HG03571 (cell line): Measurements from ENCODE around the gene MPG.
A peak's percentile ranks its signal among the peaks of the same experiment; 100 is the strongest.

Experiments used
- ATAC-seq: cut with Tn5 transposase; IDR thresholded peaks from one replicate; pipeline ENCODE4 v1.9.1; 2021; ENCODE audit not compliant: unreplicated experiment

Gene MPG

DNA sequence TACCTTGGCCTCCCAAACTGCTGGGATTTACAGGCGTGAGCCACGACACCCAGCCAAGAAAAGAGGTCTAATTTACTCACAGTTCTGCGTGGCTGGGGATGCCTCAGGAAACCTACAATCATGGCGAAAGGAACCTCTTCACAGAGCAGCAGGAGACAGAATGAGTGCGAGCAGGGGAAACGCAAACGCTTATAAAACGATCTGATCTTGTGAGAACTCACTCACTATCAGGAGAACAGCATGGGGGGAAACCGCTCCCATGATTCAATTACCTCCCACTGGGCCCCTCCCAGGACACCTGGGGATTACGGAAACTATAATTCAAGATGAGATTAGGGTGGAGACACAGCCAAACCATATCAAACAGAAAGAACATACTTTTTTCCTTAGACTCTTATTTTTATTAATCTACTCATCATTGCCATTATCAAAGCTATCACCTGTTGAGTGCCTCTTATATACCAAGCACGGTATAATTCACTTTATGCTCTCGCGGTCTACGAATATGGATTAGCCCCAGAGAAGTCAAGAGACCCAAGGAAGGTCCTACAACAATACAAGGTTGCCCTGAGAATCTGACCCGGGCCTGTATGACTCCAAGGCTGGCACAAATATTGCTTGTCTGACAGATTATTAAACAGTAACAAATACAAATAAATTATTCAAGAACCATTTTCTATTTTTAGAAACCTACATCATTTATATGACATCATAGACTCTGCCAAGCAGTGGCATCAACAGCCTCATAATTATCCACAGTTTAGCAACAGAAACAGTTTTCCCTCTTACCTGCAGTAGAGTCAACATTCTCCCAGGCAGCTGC lies 27.0 kb upstream of the MPG start:
- no peak for ATAC-seq

DNA sequence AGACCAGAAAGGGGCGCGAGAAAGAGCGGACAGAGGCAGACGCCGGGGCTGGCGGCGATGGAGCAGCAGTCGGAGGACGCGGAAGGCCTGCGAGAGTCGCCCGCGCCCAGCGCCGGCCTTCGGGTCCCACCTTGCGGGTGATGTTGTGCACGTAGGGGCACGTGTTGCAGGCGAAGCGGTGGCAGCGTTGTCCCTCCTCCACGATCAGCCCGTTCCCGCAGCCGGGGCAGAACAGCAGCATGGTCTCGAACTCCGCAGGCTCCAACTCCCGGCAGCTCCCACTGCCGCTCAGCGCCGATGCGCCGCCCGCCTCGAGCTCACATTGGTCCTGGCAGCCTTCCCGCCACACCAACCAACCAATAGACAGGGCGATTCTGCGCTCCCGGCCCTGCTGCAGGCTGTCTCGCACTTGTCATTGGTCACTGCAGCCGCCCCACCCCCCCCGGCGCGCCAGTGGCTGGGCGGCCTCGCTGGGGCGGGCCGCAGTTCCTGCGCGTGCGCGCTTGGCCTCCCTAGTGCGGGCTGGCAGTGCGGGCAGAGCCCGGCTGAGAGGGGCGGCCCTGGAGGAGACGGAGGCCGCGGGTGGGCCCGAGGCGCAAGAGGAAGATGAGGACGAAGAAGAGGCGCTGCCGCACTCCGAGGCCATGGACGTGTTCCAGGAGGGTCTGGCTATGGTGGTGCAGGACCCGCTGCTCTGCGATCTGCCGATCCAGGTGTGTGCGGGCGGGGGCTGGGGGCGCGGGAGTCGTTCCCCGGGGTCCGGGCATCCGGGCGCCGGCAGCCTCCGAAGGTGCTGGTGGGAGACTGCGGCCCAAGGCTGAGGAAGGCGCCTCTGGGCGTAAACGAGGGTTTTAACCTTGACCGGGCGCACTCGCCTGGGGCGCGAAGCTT lies 24.4 kb upstream of the MPG start, which contains the start of the genes POLR3K and SNRNP25:
Gene POLR3K (minus strand): TSS at position 263 of the 891 bp plus-strand sequence. CDS start 22 bp downstream, at position 241.
Gene SNRNP25 (plus strand): TSS at position 483 of the 891 bp plus-strand sequence. CDS start 189 bp downstream, at position 672.
- peak; percentile 89 for ATAC-seq

DNA sequence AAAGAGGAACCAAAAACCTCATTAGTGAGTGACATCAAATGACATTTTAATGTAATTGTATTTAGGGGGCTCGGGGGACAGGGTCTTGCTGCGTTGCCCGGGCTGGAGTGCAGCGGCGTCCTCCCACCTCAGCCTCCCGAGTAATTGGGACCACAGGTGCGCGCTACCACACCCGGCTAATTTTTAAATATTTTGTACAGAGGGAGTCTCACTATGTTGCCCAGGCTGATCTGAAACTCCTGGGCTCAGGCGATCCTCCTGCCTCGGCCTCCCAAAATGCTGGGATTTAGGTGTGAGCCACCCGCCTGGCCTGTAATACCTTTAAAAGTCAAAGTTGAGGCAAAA lies 23.8 kb upstream of the MPG start:
- ATAC-seq, result no peak

DNA sequence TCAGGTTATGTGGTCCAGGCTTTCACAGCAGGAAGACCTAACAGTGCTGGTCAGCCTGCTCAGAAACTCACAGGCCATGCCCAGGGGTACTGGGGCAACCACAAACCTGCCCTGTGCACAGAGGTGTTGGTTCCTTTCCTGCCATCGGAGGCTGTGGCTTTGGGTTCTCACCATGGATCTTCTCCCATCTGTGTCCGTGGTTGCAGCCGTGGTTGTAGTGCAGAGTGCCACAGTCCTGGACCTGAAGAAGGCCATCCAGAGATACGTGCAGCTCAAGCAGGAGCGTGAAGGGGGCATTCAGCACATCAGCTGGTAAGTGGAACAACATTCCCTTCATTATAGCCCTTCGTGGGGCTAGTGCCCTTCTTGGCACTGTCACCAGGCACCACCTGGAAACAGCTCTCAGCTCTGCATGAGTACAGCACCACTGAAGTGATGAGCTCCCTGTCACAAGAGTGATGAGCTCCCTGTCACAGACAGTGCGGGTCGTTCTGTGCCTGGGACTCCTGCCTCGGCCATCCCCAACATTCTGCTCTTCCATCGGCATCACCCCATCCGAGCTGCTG lies 22.4 kb upstream of the MPG start:
- no peak for ATAC-seq

DNA sequence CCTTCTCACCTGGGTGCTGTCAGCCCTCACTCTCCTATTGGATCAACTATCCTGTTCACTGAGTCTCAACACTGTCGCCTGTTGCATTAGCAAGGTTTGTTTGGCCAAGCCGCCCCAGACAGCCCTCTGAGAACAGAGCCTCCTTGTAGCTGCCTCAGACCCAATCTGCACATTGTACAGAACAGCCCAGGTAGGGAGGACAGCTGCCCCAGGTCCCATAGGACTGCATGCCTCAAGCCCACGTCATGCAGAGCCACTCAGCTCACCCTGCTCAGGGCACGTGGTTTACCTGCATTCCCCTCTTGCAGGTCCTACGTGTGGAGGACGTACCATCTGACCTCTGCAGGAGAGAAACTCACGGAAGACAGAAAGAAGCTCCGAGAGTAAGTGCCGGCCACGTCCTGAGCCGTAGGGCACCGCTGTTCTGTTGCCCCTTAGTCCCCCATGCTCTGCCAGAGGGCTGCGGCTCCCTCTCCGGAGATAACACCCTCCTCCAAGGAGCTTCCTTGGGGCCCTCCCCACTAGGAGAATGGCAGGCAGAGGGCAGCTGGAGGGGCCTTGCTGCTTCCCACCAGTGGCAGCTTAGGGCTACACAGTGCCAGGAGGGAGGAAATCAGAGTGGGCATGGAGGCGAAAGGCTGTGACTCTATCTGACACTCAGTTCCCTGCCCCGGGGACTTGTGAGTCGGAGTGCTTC lies 21.6 kb upstream of the MPG start:
- no peak for ATAC-seq

DNA sequence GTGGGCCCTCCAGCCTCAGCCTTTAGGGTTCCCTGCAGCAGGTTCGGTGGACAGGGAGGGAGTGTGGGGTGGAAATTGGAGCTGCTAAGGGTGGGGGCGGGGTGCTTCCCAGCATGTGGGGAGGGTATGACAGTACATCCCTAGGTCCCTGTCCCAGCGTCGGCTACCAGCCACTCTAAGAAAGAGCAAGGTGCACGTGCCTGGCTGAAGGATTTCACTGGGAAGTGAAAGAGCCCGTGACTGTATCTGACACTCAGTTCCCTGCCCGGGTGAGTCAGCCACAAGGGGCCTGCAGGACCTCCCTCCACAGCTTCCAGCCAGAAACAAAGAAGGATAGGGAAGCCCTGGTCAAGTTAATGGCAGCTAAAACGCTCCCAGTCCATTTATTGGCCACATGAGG lies 20.3 kb upstream of the MPG start:
- ATAC-seq, result no peak

DNA sequence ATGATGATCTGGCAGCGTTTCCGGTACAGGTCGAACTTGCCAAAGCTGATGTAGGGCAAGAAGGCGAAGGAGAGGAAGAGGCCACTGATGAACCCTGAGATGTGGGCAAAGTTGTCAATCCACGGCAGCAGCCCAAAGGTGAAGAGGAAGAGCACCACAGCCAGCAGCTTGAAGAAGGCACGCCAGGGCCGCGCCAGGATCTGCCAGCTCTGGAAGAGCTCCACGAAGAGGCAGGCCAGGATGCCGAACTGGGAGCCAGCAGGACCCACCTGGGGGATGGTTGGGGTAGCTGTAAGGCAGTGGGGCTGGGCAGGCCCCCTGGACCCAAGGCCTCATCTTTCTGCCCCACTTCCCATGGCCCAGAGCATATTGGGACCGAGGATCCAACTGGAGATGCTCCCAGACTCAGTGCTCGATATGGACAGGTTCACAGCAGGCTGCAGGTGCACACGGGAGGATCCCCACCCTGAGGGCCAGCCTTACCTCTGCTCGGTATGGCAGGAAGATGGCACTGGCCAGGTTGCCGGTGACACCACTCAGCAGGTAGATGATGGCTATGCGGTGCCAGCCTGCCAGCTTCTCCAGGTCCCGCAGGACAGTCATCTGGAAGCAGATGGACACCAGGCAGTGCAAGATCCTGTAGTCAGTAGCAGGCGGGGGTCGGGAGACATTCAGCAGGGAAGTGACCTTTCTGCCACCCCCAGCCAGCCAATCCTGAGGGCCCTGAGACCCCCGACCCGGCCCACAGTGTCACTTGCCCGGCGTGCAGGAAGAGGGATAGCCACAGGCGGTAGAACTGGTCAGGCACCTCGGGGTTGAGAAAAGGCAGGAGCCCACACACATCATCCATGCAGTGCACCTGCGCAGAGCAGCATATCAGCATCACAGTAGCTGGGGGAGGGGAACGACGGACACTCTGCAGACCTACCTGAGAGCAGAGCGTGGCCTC lies 19.3 kb upstream of the MPG start:
- no peak for ATAC-seq

DNA sequence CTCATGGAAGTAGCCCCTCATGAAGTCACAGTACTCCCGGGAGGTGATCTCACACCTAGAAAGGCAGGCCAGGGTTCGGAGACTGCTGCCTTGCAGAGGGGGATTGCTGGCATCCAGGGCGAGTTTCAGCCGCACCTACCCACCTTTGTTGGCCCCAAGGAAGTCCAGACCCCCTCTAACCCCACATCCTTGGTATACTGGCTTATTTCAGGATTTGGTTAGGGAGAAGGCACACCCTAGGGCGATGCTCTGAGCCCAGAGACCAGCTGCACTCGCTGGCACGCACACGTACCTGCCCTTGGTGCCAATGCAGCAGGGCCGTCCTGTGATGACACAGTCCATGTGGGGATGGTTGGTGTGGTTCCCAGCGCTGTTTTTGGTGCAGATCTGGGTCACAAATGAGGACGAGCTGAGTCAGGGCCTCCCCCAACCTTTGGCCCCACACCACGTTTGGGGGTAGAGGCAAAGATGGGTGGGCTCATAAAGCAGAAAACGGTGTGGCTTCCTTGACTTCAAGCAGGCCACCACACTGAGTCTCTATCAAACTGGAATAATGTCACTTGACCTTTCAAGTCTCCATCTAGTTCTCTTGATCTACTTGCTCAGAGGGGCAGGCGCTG lies 18.5 kb upstream of the MPG start:
- ATAC-seq, result no peak

DNA sequence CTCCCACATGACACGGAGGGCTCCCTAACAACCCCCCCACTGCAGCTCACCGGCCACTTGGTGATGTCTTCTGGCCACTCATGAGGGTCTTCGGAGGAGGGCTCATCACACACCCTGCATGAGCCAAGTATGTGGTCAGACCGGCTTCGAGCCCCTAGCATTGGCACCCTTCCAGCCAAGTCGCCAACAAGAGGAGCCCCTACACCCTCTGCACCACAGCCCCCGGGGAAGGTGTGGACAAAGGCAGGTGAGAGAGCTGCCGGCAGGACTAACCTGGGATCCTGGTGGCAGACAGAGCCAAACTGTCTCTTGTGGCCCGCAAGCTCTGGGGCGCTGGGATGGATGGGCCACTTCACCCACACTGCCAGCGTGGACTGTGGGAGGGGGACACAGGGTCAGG lies 17.9 kb upstream of the MPG start:
- ATAC-seq, result no peak

DNA sequence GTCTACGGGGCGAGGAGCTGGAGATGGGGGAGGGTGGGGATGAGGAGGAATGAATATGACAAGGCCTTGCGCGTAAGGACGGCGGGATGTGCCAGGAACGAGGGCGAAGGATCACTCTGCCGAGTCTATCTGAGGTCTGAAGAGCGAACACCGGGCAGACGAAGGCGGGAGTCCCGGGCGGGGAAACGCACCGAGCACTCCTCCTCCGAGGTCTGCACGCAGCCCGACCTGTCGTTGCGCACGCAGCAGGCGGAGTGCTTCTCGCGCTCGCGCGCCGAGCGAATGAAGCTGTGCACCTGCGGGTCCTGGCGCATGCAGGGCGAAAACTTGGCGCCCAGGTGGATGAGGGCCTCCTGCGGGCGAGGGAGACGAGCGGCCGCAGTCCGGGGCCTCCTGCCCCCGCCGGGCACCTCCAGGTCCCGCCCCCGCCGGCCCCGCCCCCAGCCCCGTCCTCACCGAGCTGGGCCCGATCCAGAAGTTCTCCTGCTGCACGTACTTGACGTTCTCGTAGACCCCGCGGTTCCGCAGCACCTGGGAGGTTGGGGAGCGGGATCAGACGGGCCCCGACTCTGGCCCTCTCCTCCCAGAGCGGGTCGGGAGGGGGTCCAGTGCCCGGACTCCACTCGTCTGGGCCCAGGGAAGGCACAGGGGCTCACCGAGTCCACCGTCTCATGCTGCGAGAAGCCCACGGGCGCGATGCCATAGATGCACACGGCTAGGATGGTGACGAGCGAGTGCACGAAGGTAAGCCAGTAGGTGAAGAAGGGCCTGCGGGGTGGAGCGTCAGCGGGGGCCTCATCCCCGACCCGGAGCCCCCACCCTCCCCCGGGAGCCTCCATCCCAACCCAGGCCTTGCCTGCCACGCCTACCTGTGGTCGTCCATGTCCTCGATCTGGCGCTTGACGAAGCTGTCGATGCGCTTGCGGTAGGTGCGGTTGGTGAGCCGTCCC lies 16.8 kb upstream of the MPG start:
- ATAC-seq, result no peak

DNA sequence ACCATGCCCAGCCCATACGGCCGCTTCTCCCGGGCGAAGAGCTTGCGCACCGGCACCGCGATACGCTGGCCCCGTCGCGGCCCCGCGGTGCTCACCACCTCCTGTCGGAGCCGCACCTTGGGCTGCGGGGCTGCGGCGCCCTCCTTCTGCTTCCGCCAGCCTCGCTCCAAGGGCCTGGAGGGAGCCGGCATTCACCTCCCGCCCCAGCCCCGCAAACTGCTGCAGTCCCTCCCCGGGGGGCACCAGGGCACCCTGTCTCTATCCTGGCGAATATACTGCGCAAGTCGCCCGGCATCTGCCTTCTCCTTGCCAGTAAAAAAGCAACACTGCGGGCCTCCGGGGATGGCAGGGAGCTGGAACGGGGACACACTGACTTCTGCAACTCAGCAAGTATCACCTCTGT lies 16.1 kb upstream of the MPG start:
- ATAC-seq, result no peak

DNA sequence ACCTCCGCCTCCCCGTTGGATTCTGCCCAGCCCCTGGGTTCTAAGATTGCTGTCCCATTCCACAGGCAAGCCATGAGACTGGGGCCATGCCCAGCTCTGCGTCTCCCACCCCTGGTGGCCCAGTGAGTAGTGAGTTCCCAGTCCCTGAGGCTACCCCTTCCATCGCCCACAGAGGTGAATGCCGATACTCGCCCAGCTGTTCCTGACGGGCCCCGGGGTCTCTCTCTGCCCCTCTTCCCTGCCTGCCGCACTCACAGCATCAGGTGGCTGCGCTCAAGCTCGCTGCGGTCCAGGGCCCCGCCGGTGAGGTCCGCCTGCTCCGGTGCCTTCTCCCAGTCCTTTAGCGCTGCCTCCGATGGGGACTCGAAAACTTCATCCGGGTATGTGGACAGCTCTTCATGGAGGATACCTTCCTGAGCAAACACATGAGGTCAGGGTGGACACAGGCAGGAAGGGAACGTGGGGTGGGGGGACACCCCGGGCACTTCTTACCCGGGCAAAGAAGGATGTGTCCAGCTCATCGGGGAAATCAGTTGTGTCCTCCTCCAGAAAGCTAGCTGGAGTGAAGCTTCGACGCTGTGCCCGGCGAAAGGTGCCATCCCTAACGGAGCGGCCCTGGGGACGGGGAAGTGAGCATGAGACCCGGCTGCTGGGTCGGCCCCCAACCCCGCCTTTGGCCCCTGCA lies 15.6 kb upstream of the MPG start:
- ATAC-seq, result no peak

DNA sequence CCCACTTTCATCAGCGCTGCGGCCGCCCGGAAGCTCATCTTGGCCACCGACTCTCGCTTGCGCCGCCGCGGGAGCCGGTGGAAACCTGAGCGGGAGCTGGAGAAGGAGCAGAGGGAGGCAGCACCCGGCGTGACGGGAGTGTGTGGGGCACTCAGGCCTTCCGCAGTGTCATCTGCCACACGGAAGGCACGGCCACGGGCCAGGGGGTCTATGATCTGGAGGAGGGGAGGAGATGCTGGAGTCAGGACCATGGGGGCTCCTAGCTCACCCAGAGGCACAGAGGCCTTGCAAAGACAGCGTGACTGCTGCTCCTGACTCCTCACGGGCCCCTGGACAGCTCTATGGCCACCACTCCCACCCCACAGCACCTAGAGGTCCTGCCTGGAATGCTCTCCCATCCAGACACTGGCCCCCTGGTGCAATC lies 15.0 kb upstream of the MPG start:
- ATAC-seq, result no peak

DNA sequence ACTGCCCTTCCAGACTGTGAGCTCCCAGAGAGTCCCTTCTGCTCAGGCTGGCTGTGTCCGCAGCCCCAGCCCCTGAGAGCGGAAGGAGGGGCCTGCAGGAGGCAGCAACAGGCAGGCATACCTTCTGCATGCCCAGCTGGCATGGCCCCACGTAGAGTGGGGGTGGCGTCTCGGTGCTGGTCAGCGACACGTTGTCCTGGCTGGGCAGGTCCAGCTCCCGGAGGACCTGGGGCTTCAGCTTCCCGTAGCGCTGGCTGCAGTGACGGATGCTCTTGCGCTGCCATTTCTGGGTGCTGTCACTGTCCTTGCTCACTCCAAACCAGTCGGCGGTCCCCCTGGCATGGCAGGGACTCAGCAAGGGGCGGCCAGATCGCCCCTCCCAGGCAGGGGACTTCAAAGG lies 14.6 kb upstream of the MPG start:
- no peak for ATAC-seq

DNA sequence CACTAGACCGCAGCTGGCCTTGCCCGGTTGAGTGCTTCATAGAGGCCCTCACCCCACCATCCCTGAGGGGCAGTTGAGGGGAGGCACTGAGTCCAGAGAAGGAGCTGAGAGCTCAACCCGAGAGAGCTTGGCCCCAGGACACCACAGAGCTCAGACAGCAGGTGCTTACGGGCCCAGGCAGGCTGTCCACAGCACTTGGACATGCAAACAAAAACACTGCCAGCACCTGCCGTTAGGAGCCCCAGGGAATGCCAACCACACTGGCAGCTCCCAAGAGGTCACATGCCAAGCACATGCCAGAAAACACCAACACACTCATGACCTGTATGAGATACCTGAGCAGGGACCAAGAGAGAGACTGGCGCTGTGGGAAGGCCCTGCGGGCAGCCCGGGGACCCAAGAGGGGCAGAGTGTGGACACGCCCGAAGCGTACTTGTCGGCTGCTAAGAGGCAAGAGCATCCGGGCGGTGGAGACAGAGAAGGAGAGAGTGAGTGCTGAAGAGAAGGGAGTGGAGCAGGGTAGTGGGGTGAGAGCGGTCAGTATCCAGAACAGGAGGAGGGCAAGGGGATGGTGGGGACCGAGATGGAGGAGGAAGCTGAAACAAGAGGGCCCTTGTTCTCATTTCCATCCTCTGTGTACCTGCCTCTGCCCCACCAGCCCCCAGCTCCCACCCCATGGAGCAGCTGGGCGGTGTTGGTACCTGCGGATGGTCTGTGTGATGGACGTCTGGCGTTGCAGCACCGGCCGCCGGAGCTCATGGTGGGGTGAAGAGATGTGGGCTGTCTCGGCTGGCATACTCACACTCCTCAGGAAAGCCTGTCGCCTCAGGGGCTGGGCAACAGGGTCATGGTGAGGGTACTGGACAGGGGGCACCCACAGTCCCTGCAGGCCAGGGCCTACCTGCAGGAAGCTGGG lies 13.8 kb upstream of the MPG start:
- no peak for ATAC-seq

DNA sequence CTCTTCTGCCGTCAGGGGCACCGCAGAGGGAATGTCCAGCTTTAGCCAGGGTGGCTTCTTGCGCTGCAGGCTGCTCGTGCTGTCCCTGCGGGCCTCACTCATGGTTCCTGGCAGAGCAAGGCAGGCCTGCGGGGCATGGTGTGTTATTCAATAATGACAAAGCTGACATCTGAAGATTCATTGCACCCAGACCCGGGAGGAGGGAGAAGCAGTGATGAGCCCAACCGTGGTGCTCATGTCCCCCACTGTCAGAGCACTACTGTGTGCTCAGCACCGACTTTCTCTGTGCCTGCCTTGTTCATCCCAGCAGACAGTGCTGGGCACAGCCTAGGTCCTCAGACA lies 13.1 kb upstream of the MPG start:
- no peak for ATAC-seq

DNA sequence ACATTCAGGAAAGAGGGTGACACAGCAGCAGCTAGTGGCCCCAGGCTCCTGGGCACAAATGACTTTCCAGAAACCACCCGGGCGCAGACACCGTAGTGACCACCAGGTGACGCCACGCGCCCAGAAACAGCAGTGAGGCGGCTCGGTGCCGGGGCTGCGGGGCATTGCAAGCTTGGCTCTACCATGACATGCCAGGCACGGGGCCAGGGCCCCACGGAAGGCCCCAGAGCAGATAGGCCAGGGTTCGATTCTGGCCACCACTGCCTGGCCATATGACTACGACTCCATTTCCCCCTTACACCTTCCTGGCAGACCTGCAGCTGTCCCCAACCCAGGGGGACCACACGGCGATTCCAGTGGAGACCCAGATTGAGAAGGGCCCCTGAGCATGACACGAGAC lies 12.3 kb upstream of the MPG start:
- no peak for ATAC-seq
